HL-60 (cell line): ENCODE data around the gene GFAP.

Source experiments
- DNase-seq, 2 experiments: peaks; one replicate each; pipeline ENCODE4 v3.0.0-alpha.2; 2010 to 2020; ENCODE audit warnings: low read depth in 1 of 2, low spot score in 1 of 2
- H3K27ac ChIP-seq: fragments of 250-450 bp; sonication (Bioruptor Pico); replicated peaks from 2 replicates; pipeline ENCODE4 v1.5.1; 2020; ENCODE audit warnings: mild to moderate bottlenecking, moderate library complexity
- H3K27me3 ChIP-seq: fragments of 250-450 bp; sonication (Bioruptor Pico); 2 replicates; pipeline ENCODE4 v1.5.1; 2021; ENCODE audit warnings: mild to moderate bottlenecking, moderate library complexity; ENCODE audit not compliant: insufficient read depth, poor library complexity, severe bottlenecking
- H3K4me3 ChIP-seq: replicated peaks from 2 replicates; pipeline ENCODE4 v1.5.1; 2011; ENCODE audit warnings: mild to moderate bottlenecking, control low read depth, low read length; ENCODE audit not compliant: insufficient read depth
- CTCF ChIP-seq: IDR thresholded peaks from one replicate; pipeline ENCODE4 v1.5.1; 2011; ENCODE audit warnings: low read length, control low read depth, inconsistent platforms; ENCODE audit not compliant: insufficient read depth
- GABPA ChIP-seq: IDR thresholded peaks from 2 replicates; pipeline ENCODE4 v1.6.1; 2012; ENCODE audit warnings: low read depth
- POLR2AphosphoS5 ChIP-seq: IDR thresholded peaks from 2 replicates; pipeline ENCODE4 v1.6.1; 2012; ENCODE audit warnings: low read depth
- SPI1 ChIP-seq: IDR thresholded peaks from 2 replicates; pipeline ENCODE4 v1.6.1; 2012; ENCODE audit warnings: low read depth, mild to moderate bottlenecking, borderline replicate concordance
- TF ChIP-seq, protein P1 (sequence below): IDR thresholded peaks from 2 replicates; pipeline ENCODE4 v1.6.1; 2012; ENCODE audit warnings: low read depth; ENCODE audit not compliant: insufficient replicate concordance

The GFAP gene

DNA sequence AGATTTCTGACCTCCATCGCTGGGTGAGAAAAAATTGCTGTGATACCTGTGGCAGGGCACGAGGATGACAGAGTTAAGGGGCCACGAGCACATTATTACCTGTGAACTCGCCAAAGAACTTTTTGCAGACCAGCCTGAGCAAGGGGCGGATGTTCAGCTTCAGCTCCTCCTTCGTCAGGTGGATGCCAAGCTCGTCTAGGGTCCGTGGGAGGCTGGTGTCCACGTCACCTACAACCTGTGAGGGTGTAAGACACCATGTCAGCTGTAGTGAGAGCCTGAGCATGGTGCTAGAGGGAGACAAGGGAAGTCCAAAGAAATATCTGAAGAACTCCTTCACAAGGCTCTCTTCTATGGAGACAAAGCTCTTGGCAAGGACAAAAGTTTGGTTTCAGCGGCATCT lies 50.5 kb downstream of the GFAP start:
- Histone ChIP-seq H3K27me3 (no peaks in the 10 kb centered on the region), H3K4me3 (no peak overlapping the region), H3K27ac (no peak overlapping the region)
- DNase-seq: no peak
- TF ChIP-seq, protein P1, sequence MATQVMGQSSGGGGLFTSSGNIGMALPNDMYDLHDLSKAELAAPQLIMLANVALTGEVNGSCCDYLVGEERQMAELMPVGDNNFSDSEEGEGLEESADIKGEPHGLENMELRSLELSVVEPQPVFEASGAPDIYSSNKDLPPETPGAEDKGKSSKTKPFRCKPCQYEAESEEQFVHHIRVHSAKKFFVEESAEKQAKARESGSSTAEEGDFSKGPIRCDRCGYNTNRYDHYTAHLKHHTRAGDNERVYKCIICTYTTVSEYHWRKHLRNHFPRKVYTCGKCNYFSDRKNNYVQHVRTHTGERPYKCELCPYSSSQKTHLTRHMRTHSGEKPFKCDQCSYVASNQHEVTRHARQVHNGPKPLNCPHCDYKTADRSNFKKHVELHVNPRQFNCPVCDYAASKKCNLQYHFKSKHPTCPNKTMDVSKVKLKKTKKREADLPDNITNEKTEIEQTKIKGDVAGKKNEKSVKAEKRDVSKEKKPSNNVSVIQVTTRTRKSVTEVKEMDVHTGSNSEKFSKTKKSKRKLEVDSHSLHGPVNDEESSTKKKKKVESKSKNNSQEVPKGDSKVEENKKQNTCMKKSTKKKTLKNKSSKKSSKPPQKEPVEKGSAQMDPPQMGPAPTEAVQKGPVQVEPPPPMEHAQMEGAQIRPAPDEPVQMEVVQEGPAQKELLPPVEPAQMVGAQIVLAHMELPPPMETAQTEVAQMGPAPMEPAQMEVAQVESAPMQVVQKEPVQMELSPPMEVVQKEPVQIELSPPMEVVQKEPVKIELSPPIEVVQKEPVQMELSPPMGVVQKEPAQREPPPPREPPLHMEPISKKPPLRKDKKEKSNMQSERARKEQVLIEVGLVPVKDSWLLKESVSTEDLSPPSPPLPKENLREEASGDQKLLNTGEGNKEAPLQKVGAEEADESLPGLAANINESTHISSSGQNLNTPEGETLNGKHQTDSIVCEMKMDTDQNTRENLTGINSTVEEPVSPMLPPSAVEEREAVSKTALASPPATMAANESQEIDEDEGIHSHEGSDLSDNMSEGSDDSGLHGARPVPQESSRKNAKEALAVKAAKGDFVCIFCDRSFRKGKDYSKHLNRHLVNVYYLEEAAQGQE: no peak
- TF ChIP-seq POLR2AphosphoS5: no peak
- no peak for TF ChIP-seq SPI1
- no peak for TF ChIP-seq CTCF
- no peak for TF ChIP-seq GABPA

GRCh38 chr17:44863061-44863918 lies 52.0 kb downstream of the GFAP start:
- Histone ChIP-seq H3K27ac (no peak overlapping the region), H3K4me3 (no peak overlapping the region), H3K27me3 (no peaks in the 10 kb centered on the region)
- TF ChIP-seq, protein P1: no peak
- TF ChIP-seq SPI1 (no peak), CTCF (no peak), GABPA (no peak), POLR2AphosphoS5 (no peak)
- no peak for DNase-seq

DNA sequence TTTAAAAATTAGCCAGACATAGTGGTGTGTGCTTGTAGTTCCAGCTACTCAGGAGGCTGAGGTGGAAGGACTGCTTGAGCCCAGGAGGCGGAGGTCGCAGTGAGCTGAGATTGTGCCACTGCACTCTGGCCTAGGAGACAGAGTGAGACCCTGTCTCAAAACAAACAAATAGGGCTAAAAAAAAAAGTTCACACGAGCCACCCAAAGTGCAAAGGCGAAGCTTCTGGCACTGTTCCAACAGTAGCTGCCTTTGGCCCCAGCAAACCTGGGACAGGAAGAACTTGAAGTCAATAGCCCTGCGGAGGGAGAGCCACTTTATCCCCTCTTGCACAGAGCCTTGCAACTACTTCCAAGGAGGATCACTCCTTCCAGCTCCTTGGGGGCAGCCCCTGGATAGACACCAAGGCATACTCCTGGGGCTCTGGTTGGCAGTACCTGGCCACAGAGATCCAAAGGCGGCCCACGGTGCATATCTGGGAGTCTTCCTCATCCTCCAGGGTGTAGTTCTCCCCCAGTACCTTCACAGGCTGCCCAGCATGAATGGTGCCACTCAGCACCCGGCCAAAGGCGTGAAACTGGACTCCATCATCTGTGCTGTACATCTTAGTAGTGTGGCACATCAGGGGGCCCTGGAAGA lies 52.9 kb downstream of the GFAP start:
- Histone ChIP-seq H3K27ac (no peak overlapping the region), H3K4me3 (no peak overlapping the region), H3K27me3 (no peaks in the 10 kb centered on the region)
- no peak for DNase-seq
- no peak for TF ChIP-seq GABPA
- no peak for TF ChIP-seq POLR2AphosphoS5
- TF ChIP-seq, protein P1: no peak
- no peak for TF ChIP-seq CTCF
- TF ChIP-seq SPI1: no peak
